Aorta (tissue), 5 donors: Measurements from ENCODE around the gene TLCD3B. TPM values are rescaled to one million over a fixed set of nuclear protein-coding genes. Genes with fewer than 3 reads are reported as not detected.

ENCODE experiments used
- ATAC-seq: fragments of 200-7000 bp; cut with Tn5 transposase; one replicate; pipeline ENCODE4 v1.9.1; 2022; ENCODE audit warnings: moderate library complexity; ENCODE audit not compliant: low FRiP score
- DNase-seq, 2 donors: peaks; one replicate each; pipeline ENCODE4 v3.0.0-alpha.2; 2020
- H3K27ac ChIP-seq, 2 donors: one replicate each; pipeline ENCODE4 v1.5.1; 2013; ENCODE audit warnings: low read length in 2 of 2, mild to moderate bottlenecking in 2 of 2, moderate library complexity in 2 of 2, control low read depth in 1 of 2, inconsistent platforms in 1 of 2, low read depth in 1 of 2
- H3K27me3 ChIP-seq, 2 donors: one replicate each; pipeline ENCODE4 v1.6.1; 2013; ENCODE audit warnings: control low read depth in 1 of 2, low read length in 1 of 2, mild to moderate bottlenecking in 1 of 2, moderate library complexity in 1 of 2; ENCODE audit not compliant: insufficient read depth in 2 of 2, control insufficient read depth in 1 of 2
- H3K36me3 ChIP-seq, 2 donors: one replicate each; pipeline ENCODE4 v1.6.1; 2013; ENCODE audit warnings: control low read depth in 1 of 2, low read length in 1 of 2, mild to moderate bottlenecking in 1 of 2; ENCODE audit not compliant: insufficient read depth in 2 of 2, control insufficient read depth in 1 of 2
- H3K4me1 ChIP-seq, 2 donors: one replicate each; pipeline ENCODE4 v1.6.1; 2013; ENCODE audit warnings: low read length in 2 of 2, control low read depth in 1 of 2, mild to moderate bottlenecking in 1 of 2, moderate library complexity in 1 of 2; ENCODE audit not compliant: insufficient read depth in 2 of 2, control insufficient read depth in 1 of 2
- H3K4me3 ChIP-seq, 2 donors: one replicate each; pipeline ENCODE4 v1.5.1; 2013; ENCODE audit warnings: low read length in 2 of 2, control low read depth in 1 of 2, mild to moderate bottlenecking in 1 of 2
- H3K9me3 ChIP-seq: one replicate; pipeline ENCODE4 v1.6.1; 2013; ENCODE audit warnings: mild to moderate bottlenecking, low read length; ENCODE audit not compliant: control insufficient read depth
- WGBS, 2 donors: extraction: QIAGEN DNeasy Blood & Tissue Kit; methylation state at CpG; one replicate each; pipeline ENCODE4 v1.1.7; 2013; 5-methylcytosine and 5-hydroxymethylcytosine counted together
- intact Hi-C, 2 donors: fragments of 100-400 bp; cut with DNase I; formaldehyde crosslinking; loops; one replicate each; pipeline versions ENCODE4 v1.14.2 to v1.15.0; 2022
- polyA plus RNA-seq, 2 donors: library from polyadenylated mRNA; stranded (reverse); fragments of 200-250 nt; gene quantifications; one replicate each; pipeline ENCODE4 v1.2.3, GENCODE V29; 2013
- total RNA-seq, 2 donors: library from RNA; stranded (reverse); fragmentation: NEBNext Ultra II Directional; extraction: Animal tissue kit (Norgen Biotek cat#: 25700); gene quantifications; one replicate each; pipeline ENCODE4 v1.2.1, GENCODE V29; 2021
- donor health status: healthy with polysubstance abuse.
- donor health status: Bipolar disorder and iron deficiency.
- donor health status: DM: no; HTN: no; CAD: no.
- donor health status: DM: no; HTN: no; CAD: no.
- donor health status: DM: yes; HTN: yes; CAD: no.

TLCD3B gene
- total and polyA plus RNA-seq, 4 donors: not detected

GRCh38 chr16:29984764-29985147 lies 46.3 kb downstream of the TLCD3B start:
- 85 to 88% methylated on average over 5 of the region's 5 CpGs for WGBS, 2 donors

GRCh38 chr16:29984137-29984763 lies 46.8 kb downstream of the TLCD3B start:
- ATAC-seq: no peak
- DNase-seq: peak in 1 of 2 donors; percentile 49

More at GRCh38 chr16:29984764-29985147, 46.3 kb downstream of the TLCD3B start:
- H3K9me3 ChIP-seq: no peaks in the 10 kb centered on the region
- no peak overlapping the region for H3K4me3 ChIP-seq
- no peaks in the 10 kb centered on the region for H3K27me3 ChIP-seq
- no peak for ATAC-seq
- H3K4me1 ChIP-seq: no peaks in the 10 kb centered on the region
- H3K36me3 ChIP-seq: peaks cover 9 to 10% of the 10 kb centered on the region in 2 donors
- intact Hi-C loops: no loop called here
- H3K27ac ChIP-seq: no peak overlapping the region
- no peak for DNase-seq

GRCh38 chr16:29983420-29984136 lies 47.5 kb downstream of the TLCD3B start:
- Histone ChIP-seq H3K27ac (no peak overlapping the region), H3K9me3 (no peaks in the 10 kb centered on the region), H3K4me3 (no peak overlapping the region), H3K4me1 (no peaks in the 10 kb centered on the region), H3K36me3 (peaks cover 9 to 10% of the 10 kb centered on the region in 2 donors), H3K27me3 (no peaks in the 10 kb centered on the region)
- DNase-seq: peak; percentile 38 to 61
- intact Hi-C loops: no loop called here
- 85 to 86% methylated on average over 12 of the region's 12 CpGs for WGBS, 2 donors
- no peak for ATAC-seq

More at GRCh38 chr16:29984137-29984763, 46.8 kb downstream of the TLCD3B start:
- H3K27ac ChIP-seq: no peak overlapping the region
- 81 to 83% methylated on average over 6 of the region's 6 CpGs for WGBS, 2 donors
- no peak overlapping the region for H3K4me3 ChIP-seq
- intact Hi-C loops: no loop called here
- peaks cover 9 to 10% of the 10 kb centered on the region in 2 donors for H3K36me3 ChIP-seq
- H3K27me3 ChIP-seq: no peaks in the 10 kb centered on the region
- H3K9me3 ChIP-seq: no peaks in the 10 kb centered on the region
- H3K4me1 ChIP-seq: no peaks in the 10 kb centered on the region

- H3K27me3 ChIP-seq: no peaks in the 10 kb centered on the region
- no peak overlapping the region for H3K27ac ChIP-seq
- H3K4me3 ChIP-seq: no peak overlapping the region
- intact Hi-C loops: no loop called here
- peaks cover 9 to 10% of the 10 kb centered on the region in 2 donors for H3K36me3 ChIP-seq
- H3K9me3 ChIP-seq: no peaks in the 10 kb centered on the region
- DNase-seq: peak; percentile 38 to 65
- no peak for ATAC-seq
- no peaks in the 10 kb centered on the region for H3K4me1 ChIP-seq
- WGBS, 2 donors: 83 to 85% methylated on average over 19 to 24 of the region's 24 CpGs
Observed at GRCh38 chr16:29982560-29983419, 48.3 kb downstream of the TLCD3B start.

- intact Hi-C loops: no loop called here
- no peak overlapping the region for H3K27ac ChIP-seq
Observed at GRCh38 chr16:29978564-29979270, 52.4 kb downstream of the TLCD3B start.

GRCh38 chr16:29978081-29978480 lies 53.0 kb downstream of the TLCD3B start:
- ATAC-seq (no peak), DNase-seq (peak in 1 of 2 donors; percentile 14)
- no peak overlapping the region for H3K27ac ChIP-seq
- no peak overlapping the region for H3K4me3 ChIP-seq
- peaks cover 3 to 4% of the 10 kb centered on the region in 2 donors for H3K36me3 ChIP-seq
- peaks cover 0 to 4% of the 10 kb centered on the region in 2 donors for H3K4me1 ChIP-seq
- WGBS, 2 donors: 90 to 92% methylated on average over 9 of the region's 9 CpGs
- intact Hi-C loops: no loop called here
- H3K27me3 ChIP-seq: no peaks in the 10 kb centered on the region
- H3K9me3 ChIP-seq: no peaks in the 10 kb centered on the region

More at GRCh38 chr16:29978564-29979270, 52.4 kb downstream of the TLCD3B start:
- DNase-seq (peak in 1 of 2 donors; percentile 59), ATAC-seq (no peak)
- Histone ChIP-seq H3K36me3 (peaks cover 5 to 9% of the 10 kb centered on the region in 2 donors), H3K4me3 (no peak overlapping the region), H3K9me3 (no peaks in the 10 kb centered on the region), H3K4me1 (peaks cover 0 to 4% of the 10 kb centered on the region in 2 donors), H3K27me3 (no peaks in the 10 kb centered on the region)
- 93 to 96% methylated on average over 9 of the region's 9 CpGs for WGBS, 2 donors

- H3K4me3 ChIP-seq: no peak overlapping the region
- peaks cover 0 to 4% of the 10 kb centered on the region in 2 donors for H3K4me1 ChIP-seq
- intact Hi-C loops: no loop called here
- H3K27ac ChIP-seq: no peak overlapping the region
- no peaks in the 10 kb centered on the region for H3K9me3 ChIP-seq
- peaks cover 2 to 4% of the 10 kb centered on the region in 2 donors for H3K36me3 ChIP-seq
- peak in 1 of 2 donors; percentile 72 for DNase-seq
- 76 to 77% methylated on average over 9 of the region's 9 CpGs for WGBS, 2 donors
- no peaks in the 10 kb centered on the region for H3K27me3 ChIP-seq
- no peak for ATAC-seq
Observed at GRCh38 chr16:29977063-29977825, 53.8 kb downstream of the TLCD3B start.
